Epidermal melanocyte (primary cell): ENCODE measurements around the gene KRT36.

Experiments used
- DNase-seq: peaks from one replicate; pipeline ENCODE4 v3.0.0; 2011; ENCODE audit warnings: low spot score; ENCODE audit not compliant: insufficient read length

Gene KRT36

DNA sequence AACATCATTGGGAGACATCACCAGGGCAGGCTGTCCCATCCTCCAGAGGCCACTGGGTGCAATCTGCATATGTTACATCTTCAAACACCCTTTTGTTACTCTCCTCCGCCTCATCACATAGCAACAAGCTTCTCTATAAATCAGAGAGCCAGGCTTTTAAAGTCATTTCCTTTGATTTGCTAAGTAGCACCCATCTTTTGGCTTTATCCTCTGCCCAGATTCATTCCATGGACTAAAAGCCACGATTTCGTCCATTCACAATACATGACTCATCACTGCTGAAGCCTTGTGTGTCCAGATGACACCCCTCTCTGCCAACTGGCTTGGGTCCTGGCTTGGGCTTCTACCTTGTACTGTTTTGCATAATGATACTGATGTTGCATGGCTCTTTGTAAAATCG, 47.0 kb downstream of the KRT36 start:
- DNase-seq: no peak

DNA sequence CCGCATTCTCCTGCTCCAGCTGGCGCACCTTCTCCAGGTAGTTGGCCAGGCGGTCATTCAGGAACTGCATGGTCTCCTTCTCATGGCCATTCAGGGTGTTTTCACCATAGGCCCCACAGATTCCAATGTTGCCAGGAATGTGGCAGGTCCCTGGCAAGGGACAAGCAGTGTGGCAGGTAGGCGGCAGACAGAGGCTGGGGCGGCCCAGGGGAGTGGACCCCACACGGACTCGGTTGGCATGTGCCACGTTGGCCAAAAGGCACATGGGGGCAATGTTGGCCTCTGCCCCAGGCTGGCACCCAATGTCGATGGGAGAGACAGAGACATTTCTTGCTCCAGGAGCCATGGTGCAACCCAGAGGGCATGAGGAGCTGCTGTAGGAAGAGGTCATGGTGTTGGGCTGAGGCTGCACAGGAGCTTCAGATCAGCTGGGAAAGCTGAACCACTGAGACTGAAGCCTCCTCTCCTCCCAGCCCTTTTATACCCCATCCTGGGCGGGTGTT, 49.1 kb downstream of the KRT36 start, which contains the start of gene KRT38:
TSS of gene KRT38 (minus strand) at position 453 of the 503 bp plus-strand sequence. CDS start at position 391, 62 bp downstream.
- no peak for DNase-seq

DNA sequence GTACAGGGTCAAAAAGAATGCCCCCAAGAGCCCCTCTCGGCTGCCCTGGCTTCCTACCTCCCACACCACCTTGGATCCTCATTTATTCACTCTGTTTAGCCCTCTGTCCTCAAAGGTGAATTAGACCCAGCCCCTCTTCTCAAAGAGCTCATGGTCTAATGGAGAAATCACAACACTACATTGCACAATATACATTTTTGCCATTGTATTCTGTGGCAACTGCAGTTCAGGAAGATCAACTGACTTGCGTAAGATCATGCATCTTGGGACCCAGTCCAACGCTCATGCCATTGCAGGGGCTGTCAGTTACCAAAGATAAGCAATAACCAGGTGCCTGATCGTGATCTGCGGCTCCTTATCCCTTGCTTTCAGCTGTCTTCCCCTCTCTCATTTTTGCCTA, 50.3 kb downstream of the KRT36 start:
- no peak for DNase-seq

DNA sequence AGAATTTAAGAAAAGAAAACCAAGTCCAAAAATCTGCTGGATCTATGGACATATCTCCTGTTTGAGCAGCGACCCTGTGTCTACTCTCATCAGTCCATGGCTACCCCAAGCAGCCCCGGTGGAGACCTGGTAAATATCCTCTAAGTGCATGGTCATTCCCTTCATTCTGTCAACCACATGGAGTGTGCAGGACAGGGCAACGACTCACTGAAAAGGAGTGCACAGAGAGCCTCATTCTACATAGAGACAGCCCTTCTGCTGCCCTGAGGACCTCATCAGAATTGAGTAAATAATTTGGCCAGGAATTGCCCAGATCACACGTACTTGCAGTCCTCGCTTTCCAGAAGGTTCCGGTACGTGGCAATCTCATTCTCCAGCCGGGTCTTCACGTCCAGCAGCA, 51.9 kb downstream of the KRT36 start:
- DNase-seq: no peak

DNA sequence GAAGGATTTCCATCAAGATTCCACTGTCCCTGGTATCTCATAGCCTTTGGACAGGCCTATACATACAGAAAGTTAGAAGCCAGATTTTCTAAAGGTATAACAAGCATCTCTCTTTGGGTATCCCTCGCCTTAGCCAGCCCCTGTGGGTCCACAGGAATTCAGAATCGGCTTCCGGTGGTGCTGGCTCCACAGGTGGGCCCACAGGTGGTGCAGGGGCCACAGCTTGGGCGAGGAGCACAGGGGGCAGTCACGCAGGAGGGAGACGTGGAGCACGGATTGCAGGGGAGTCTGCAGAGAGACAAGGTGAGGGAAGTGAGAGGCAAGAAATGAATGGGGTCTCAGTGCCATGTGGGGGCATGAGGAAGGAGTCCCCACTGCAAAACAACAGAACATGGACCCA, 52.5 kb downstream of the KRT36 start:
- DNase-seq: no peak
